Prostate gland (tissue), 2 donors: ENCODE results near the gene SOBP.

Source experiments
- CTCF ChIP-seq, 4 experiments: fragments of 200-600 bp in 2 of 4; fragments of 450-650 bp in 2 of 4; sonication (generic) in 2 of 4; IDR thresholded peaks; 1 replicate in 3 of 4; 2 replicates in 1 of 4; pipeline ENCODE4 v1.5.1; 2016 to 2019; ENCODE audit warnings: antibody characterized with exemption in 4 of 4, mild to moderate bottlenecking in 2 of 4, moderate library complexity in 2 of 4
- POLR2A ChIP-seq: fragments of 450-650 bp; IDR thresholded peaks from one replicate; pipeline ENCODE4 v1.6.1; 2016; ENCODE audit warnings: antibody characterized with exemption, mild to moderate bottlenecking
- POLR2AphosphoS5 ChIP-seq: sonication (generic); formaldehyde crosslinking; IDR thresholded peaks from one replicate; pipeline ENCODE4 v1.6.1; 2017; ENCODE audit warnings: antibody characterized with exemption

GRCh38 chr6:107666084-107666980 is 176.4 kb downstream of the SOBP start:
- TF ChIP-seq POLR2AphosphoS5 (peak; percentile 47), CTCF (IDR thresholded peaks at IDR 0.05) (no peak), POLR2A (no peak)
